COR-L47 (cell line): Measurements from ENCODE around the gene MORF4L1.
"Not testable (repeated sequence)": the region's sequence is repeated elsewhere in the genome, so short reads cannot be mapped to it uniquely, and the experiment has no call there.

ENCODE experiments used
- DNase-seq: peaks from one replicate; lab custom pipeline; 2025; lab: John Stamatoyannopoulos, UW

Gene MORF4L1

GRCh38 chr15:78925956-78926743 is 53.5 kb downstream of the MORF4L1 start:
- no peak for DNase-seq

- DNase-seq: no peak
These were observed 54.5 kb downstream of the MORF4L1 start for GRCh38 chr15:78927077-78927790.

- DNase-seq: not testable (repeated sequence)
These were observed 55.5 kb downstream of the MORF4L1 start for GRCh38 chr15:78928176-78928575.

- DNase-seq: no peak
These were observed 56.0 kb downstream of the MORF4L1 start for GRCh38 chr15:78928616-78929093.

GRCh38 chr15:78929536-78930264 is 57.0 kb downstream of the MORF4L1 start:
- no peak for DNase-seq

GRCh38 chr15:78930577-78931388 is 58.1 kb downstream of the MORF4L1 start:
- DNase-seq: no peak

- DNase-seq: no peak
These were observed 59.0 kb downstream of the MORF4L1 start for GRCh38 chr15:78931439-78932257.

GRCh38 chr15:78932258-78932808 is 59.6 kb downstream of the MORF4L1 start:
- no peak for DNase-seq

- DNase-seq: no peak
These were observed 60.6 kb downstream of the MORF4L1 start for GRCh38 chr15:78933187-78933822.

GRCh38 chr15:78933823-78934654 is 61.3 kb downstream of the MORF4L1 start:
- no peak for DNase-seq

GRCh38 chr15:78934655-78935023 is 61.9 kb downstream of the MORF4L1 start:
- no peak for DNase-seq

GRCh38 chr15:78937132-78937739 is 64.5 kb downstream of the MORF4L1 start:
- no peak for DNase-seq

GRCh38 chr15:78938658-78939488 is 66.2 kb downstream of the MORF4L1 start:
- no peak for DNase-seq

GRCh38 chr15:78942741-78943140 is 70.1 kb downstream of the MORF4L1 start:
- DNase-seq: no peak

- no peak for DNase-seq
These were observed 71.0 kb downstream of the MORF4L1 start for GRCh38 chr15:78943692-78944091.

GRCh38 chr15:78944202-78944625 is 71.5 kb downstream of the MORF4L1 start:
- no peak for DNase-seq

- DNase-seq: peak; percentile 79
These were observed 72.1 kb downstream of the MORF4L1 start, which contains the start of gene CTSH for GRCh38 chr15:78944669-78945407. CTSH (minus strand) TSS chr15:78945046; CDS start chr15:78944981, 65 bp downstream.
